ENCODE measurements around the gene PHF19.

GRCh38 chr9:120916991-120917880 is 40.2 kb upstream of the PHF19 start:
- no peak for TF ChIP-seq POLR2A (IDR thresholded peaks at IDR 0.05; ENCODE audit: low read length)
- TF ChIP-seq GATA1 (IDR thresholded peaks at IDR 0.05; ENCODE audit: low read depth, low read length): no peak
